H1 (cell line): Measurements from ENCODE around the gene RAP1A. TPM values are rescaled to one million over a fixed set of nuclear protein-coding genes. Genes with fewer than 3 reads are reported as not detected.
A peak's percentile ranks its signal among the peaks of the same experiment; 100 is the strongest.

Experiments used
- ATF3 ChIP-seq: IDR thresholded peaks from 2 replicates; pipeline ENCODE4 v1.6.1; 2011; ENCODE audit warnings: low read depth, mild to moderate bottlenecking, low read length; ENCODE audit not compliant: insufficient read depth
- BCL11A ChIP-seq, 2 experiments: IDR thresholded peaks; one replicate each; pipeline ENCODE4 v1.6.1; 2011; ENCODE audit warnings: low read depth in 2 of 2, low read length in 2 of 2, mild to moderate bottlenecking in 2 of 2
- CBX5 ChIP-seq: fragments of 300-800, 300-1000 bp; sonication (generic); IDR thresholded peaks from 2 replicates; pipeline ENCODE4 v1.7.1; 2016; ENCODE audit warnings: antibody characterized with exemption, low read length, low read depth
- CEBPB ChIP-seq: IDR thresholded peaks from 2 replicates; pipeline ENCODE4 v1.6.1; 2012; ENCODE audit warnings: low read depth, low read length
- E2F6 ChIP-seq: IDR thresholded peaks from 2 replicates; pipeline ENCODE4 v1.6.1; 2012; ENCODE audit warnings: inconsistent platforms
- GTF2F1 ChIP-seq: IDR thresholded peaks from 2 replicates; pipeline ENCODE4 v1.6.1; 2012; ENCODE audit warnings: low read depth, low read length, improper control_type of control experiment, borderline replicate concordance
- HDAC6 ChIP-seq: IDR thresholded peaks from one replicate; pipeline ENCODE4 v1.7.1; 2012; ENCODE audit warnings: low read depth, mild to moderate bottlenecking, inconsistent platforms, low read length, moderate library complexity
- JUND ChIP-seq: IDR thresholded peaks from 2 replicates; pipeline ENCODE4 v1.6.1; 2011; ENCODE audit warnings: mild to moderate bottlenecking, improper control_type of control experiment, low read length
- KDM5A ChIP-seq: fragments of 200-600 bp; IDR thresholded peaks from 2 replicates; pipeline ENCODE4 v1.7.1; 2012; ENCODE audit warnings: mild to moderate bottlenecking, low read length, inconsistent platforms, mixed read lengths
- MAFK ChIP-seq: IDR thresholded peaks from 2 replicates; pipeline ENCODE4 v1.6.1; 2012; ENCODE audit warnings: low read depth, mild to moderate bottlenecking, improper control_type of control experiment, low read length
- NANOG ChIP-seq: IDR thresholded peaks from 2 replicates; pipeline ENCODE4 v1.6.1; 2011; ENCODE audit warnings: low read length, low read depth, mild to moderate bottlenecking, inconsistent platforms; ENCODE audit not compliant: insufficient read depth, poor library complexity, severe bottlenecking
- PHF8 ChIP-seq: fragments of 200-600 bp; sonication (generic); conservative IDR thresholded peaks from 2 replicates; pipeline ENCODE4 v1.7.1; 2012; ENCODE audit warnings: low read depth, mild to moderate bottlenecking, inconsistent platforms, low read length, moderate library complexity
- POLR2A ChIP-seq, 2 experiments: IDR thresholded peaks; 1 replicate in 1 of 2; 2 replicates in 1 of 2; pipeline ENCODE4 v1.6.1; 2011; ENCODE audit warnings: low read depth in 2 of 2, low read length in 2 of 2, mild to moderate bottlenecking in 2 of 2; ENCODE audit errors: control extremely low read depth in 1 of 2
- POLR2AphosphoS5 ChIP-seq: IDR thresholded peaks from 2 replicates; pipeline ENCODE4 v1.6.1; 2011; ENCODE audit warnings: low read depth, low read length
- POU5F1 ChIP-seq: IDR thresholded peaks from 2 replicates; pipeline ENCODE4 v1.6.1; 2011; ENCODE audit warnings: low read depth, mild to moderate bottlenecking, low read length, moderate library complexity
- RAD21 ChIP-seq, 2 experiments: IDR thresholded peaks in 1 of 2; conservative IDR thresholded peaks in 1 of 2; 2 replicates each; pipeline ENCODE4 v1.6.1; 2011; ENCODE audit warnings: low read depth in 2 of 2, low read length in 2 of 2, improper control_type of control experiment in 1 of 2, inconsistent platforms in 1 of 2, mild to moderate bottlenecking in 1 of 2, moderate library complexity in 1 of 2
- SIN3A ChIP-seq, 2 experiments: IDR thresholded peaks in 1 of 2; conservative IDR thresholded peaks in 1 of 2; 2 replicates each; pipeline ENCODE4 v1.6.1; 2011 to 2012; ENCODE audit warnings: low read length in 2 of 2, improper control_type of control experiment in 1 of 2, low read depth in 1 of 2, mild to moderate bottlenecking in 1 of 2
- SP1 ChIP-seq: IDR thresholded peaks from 2 replicates; pipeline ENCODE4 v1.6.1; 2011; ENCODE audit warnings: low read depth, low read length
- SP2 ChIP-seq: IDR thresholded peaks from 2 replicates; pipeline ENCODE4 v1.6.1; 2012; ENCODE audit warnings: mild to moderate bottlenecking, low read length, inconsistent platforms
- SUZ12 ChIP-seq: fragments of 200-600 bp; sonication (generic); IDR thresholded peaks from 2 replicates; pipeline ENCODE4 v1.6.1; 2012; ENCODE audit warnings: mild to moderate bottlenecking, inconsistent platforms, low read length, moderate library complexity, mixed read lengths
- TAF7 ChIP-seq: optimal IDR thresholded peaks from 2 replicates; pipeline ENCODE3; 2011; ENCODE audit warnings: low read depth, mild to moderate bottlenecking, inconsistent platforms, low read length, moderate library complexity, borderline replicate concordance
- TEAD4 ChIP-seq: IDR thresholded peaks from 2 replicates; pipeline ENCODE4 v1.6.1; 2012; ENCODE audit warnings: low read depth, low read length, inconsistent platforms, mixed read lengths
- ZNF274 ChIP-seq: IDR thresholded peaks from 2 replicates; pipeline ENCODE4 v1.7.0; 2012; ENCODE audit warnings: low read length, borderline replicate concordance; ENCODE audit errors: extremely low read depth
- polyA plus RNA-seq, 7 experiments: library from polyadenylated mRNA; depleted of rRNA in 3 of 7; stranded (reverse) in 5 of 7; unstranded in 2 of 7; fragments of >200 nt in 5 of 7; fragments of 200-250 nt in 2 of 7; gene quantifications; 1 replicate in 5 of 7; 2 replicates in 1 of 7; 4 replicates in 1 of 7; pipeline versions ENCODE4 v1.2.1 to v1.2.3, GENCODE V29; 2011 to 2013; ENCODE audit warnings: missing spikeins in 2 of 7, mixed read lengths in 2 of 7
- total RNA-seq: library from RNA; stranded (reverse); fragmentation: NEBNext Ultra II Directional; extraction: Animal tissue kit (Norgen Biotek cat#: 25700); gene quantifications from 2 replicates; pipeline ENCODE4 v1.2.1, GENCODE V29; 2021

The RAP1A gene
- total and polyA plus RNA-seq, 2 of the 8 experiments (the other 6 are each of a cell fraction or from before 2014, with no cell fraction given), result 10.9 to 35.8 TPM

- TF ChIP-seq POLR2AphosphoS5, result peak; percentile 92
- no peak for TF ChIP-seq ZNF274
- peak; percentile 95 for TF ChIP-seq TAF7
- no peak for TF ChIP-seq TEAD4
- no peak for TF ChIP-seq POU5F1
- TF ChIP-seq POLR2A (IDR thresholded peaks at IDR 0.05; ENCODE audit: control extremely low read depth in 1 of 2, low read depth in 2 of 2, low read length in 2 of 2), result peak; percentile 78 to 91
- TF ChIP-seq RAD21 (IDR thresholded peaks at IDR 0.05 in 1 of 2, conservative IDR thresholded peaks at IDR 0.05 in 1 of 2; ENCODE audit: low read depth in 2 of 2, low read length in 2 of 2), result peak; percentile 65 to 66
- no peak for TF ChIP-seq SP2
- peak; percentile 71 for TF ChIP-seq KDM5A
- TF ChIP-seq ATF3, result peak; percentile 64; the same call in 1 of the 2 replicates
- TF ChIP-seq SIN3A (conservative IDR thresholded peaks at IDR 0.05 in 1 of 2, IDR thresholded peaks at IDR 0.05 in 1 of 2; ENCODE audit: low read depth in 1 of 2, low read length in 2 of 2), result peak; percentile 74 to 95; a peak in 2 of 4 replicates
- no peak; the same call in none of the 2 replicates for TF ChIP-seq JUND
- TF ChIP-seq E2F6, result peak; percentile 66
- TF ChIP-seq CBX5, result no peak
- no peak for TF ChIP-seq SUZ12
- TF ChIP-seq NANOG, result no peak
- no peak for TF ChIP-seq BCL11A (IDR thresholded peaks at IDR 0.05; ENCODE audit: low read depth in 2 of 2, low read length in 2 of 2)
- peak; percentile 71 for TF ChIP-seq CEBPB
- TF ChIP-seq HDAC6, result no peak
- peak; percentile 91 for TF ChIP-seq SP1
- TF ChIP-seq GTF2F1, result no peak
- TF ChIP-seq MAFK, result no peak
- peak; percentile 90 for TF ChIP-seq PHF8
These were observed 135.9 kb downstream of the RAP1A start, which contains the start of gene DDX20 (continued) for GRCh38 chr1:111755331-111756123.
